Omental fat pad (tissue), 4 donors: ENCODE data around the gene MAP2K1. TPM values are rescaled to one million over a fixed set of nuclear protein-coding genes. Genes with fewer than 3 reads are reported as not detected.

Source experiments
- ATAC-seq: fragments of 150-250 bp; one replicate; pipeline ENCODE4 v1.9.1; 2016; ENCODE audit warnings: mild to moderate bottlenecking, moderate library complexity; ENCODE audit not compliant: low FRiP score
- DNase-seq: peaks from one replicate; pipeline ENCODE4 v3.0.0-alpha.2; 2019; ENCODE audit warnings: low spot score
- total RNA-seq, 4 donors: library from RNA; depleted of rRNA; stranded (reverse); fragments of >200 nt; gene quantifications; one replicate each; pipeline ENCODE4 v1.1.0, GENCODE V29; 2016
- TF ChIP-seq, protein P1 (sequence below), 3 donors: fragments of 450-650 bp; IDR thresholded peaks; one replicate each; pipeline ENCODE4 v1.5.1; 2016 to 2017; ENCODE audit warnings: antibody characterized with exemption in 3 of 3, mild to moderate bottlenecking in 3 of 3, moderate library complexity in 2 of 3

Gene MAP2K1
- total RNA-seq, 4 donors from 2014 or later: 49.3 to 63.2 (median 59.6) TPM

- TF ChIP-seq, protein P1, sequence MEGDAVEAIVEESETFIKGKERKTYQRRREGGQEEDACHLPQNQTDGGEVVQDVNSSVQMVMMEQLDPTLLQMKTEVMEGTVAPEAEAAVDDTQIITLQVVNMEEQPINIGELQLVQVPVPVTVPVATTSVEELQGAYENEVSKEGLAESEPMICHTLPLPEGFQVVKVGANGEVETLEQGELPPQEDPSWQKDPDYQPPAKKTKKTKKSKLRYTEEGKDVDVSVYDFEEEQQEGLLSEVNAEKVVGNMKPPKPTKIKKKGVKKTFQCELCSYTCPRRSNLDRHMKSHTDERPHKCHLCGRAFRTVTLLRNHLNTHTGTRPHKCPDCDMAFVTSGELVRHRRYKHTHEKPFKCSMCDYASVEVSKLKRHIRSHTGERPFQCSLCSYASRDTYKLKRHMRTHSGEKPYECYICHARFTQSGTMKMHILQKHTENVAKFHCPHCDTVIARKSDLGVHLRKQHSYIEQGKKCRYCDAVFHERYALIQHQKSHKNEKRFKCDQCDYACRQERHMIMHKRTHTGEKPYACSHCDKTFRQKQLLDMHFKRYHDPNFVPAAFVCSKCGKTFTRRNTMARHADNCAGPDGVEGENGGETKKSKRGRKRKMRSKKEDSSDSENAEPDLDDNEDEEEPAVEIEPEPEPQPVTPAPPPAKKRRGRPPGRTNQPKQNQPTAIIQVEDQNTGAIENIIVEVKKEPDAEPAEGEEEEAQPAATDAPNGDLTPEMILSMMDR (IDR thresholded peaks at IDR 0.05): no peak
- DNase-seq: no peak
- ATAC-seq: no peak
Measured at GRCh38 chr15:66405007-66405406, 18.3 kb downstream of the MAP2K1 start.

DNA sequence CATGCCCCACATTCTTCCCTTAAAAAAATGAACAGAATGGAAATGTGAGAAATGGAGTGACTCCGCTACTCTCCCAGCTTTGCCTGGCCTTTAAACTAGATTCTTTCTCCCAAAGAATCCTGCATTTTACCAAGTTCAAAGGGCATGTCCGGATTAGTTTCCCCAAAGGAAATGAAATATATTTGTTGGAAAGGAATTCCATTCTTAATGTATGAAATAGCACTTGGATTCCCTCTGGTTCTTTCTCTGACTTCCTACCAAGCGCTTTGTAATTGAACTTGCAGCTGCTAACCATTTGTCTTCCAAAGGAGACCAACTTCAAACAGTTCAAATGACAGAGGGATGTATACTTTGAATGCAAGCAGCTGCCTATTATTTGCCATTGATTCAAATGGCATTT lies 18.9 kb downstream of the MAP2K1 start:
- no peak for ATAC-seq
- no peak for DNase-seq
- TF ChIP-seq, protein P1 (IDR thresholded peaks at IDR 0.05): no peak

DNA sequence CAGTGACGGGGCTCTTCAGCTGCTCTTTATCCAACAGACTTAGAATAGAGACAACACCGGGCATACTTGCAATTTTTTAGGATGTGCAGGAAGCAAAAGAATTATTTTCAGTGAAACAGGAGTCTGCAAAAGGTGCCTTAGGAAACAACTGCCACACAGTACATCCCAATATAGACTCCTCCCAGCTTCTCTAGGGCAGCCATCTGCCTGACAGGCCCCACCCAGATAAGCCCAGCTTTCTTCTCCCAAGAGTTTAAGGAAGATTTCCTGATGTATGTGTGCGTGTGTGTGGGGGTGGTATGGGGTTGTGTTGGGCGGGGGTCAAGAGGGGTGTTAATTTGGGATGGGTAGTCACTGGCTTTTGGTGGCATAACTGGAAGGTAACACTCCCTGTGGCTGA lies 21.5 kb downstream of the MAP2K1 start:
- TF ChIP-seq, protein P1 (IDR thresholded peaks at IDR 0.05): no peak
- DNase-seq (no peak), ATAC-seq (no peak)

- TF ChIP-seq, protein P1 (IDR thresholded peaks at IDR 0.05): no peak
- ATAC-seq (no peak), DNase-seq (no peak)
Measured at GRCh38 chr15:66408675-66409282, 22.1 kb downstream of the MAP2K1 start.

DNA sequence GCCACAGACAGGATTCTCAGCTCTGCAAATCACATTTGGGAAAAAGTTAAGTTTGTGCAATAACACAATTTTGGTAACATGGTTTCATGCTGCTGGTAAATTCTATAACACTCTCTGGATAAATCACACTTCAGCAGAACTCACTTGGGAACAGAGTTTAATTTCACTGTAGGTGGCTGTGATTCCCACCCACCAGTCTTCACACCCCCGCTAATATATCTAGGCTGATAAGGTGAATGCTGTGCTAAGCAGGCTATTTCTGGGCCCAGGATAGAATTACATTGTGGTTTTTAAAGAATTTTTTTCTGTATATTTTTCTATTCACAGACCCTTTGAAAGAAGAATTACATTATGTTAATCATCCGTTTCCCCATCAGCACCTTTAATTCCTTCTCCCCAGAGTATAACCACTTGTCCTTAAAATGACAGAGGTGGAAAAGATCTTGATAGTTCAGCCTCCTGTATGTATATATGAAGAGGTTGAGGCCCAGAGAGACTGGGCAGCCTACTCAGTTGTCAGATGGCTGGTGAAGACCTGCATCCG lies 22.9 kb downstream of the MAP2K1 start:
- TF ChIP-seq, protein P1 (IDR thresholded peaks at IDR 0.05): no peak
- DNase-seq: no peak
- ATAC-seq: no peak

DNA sequence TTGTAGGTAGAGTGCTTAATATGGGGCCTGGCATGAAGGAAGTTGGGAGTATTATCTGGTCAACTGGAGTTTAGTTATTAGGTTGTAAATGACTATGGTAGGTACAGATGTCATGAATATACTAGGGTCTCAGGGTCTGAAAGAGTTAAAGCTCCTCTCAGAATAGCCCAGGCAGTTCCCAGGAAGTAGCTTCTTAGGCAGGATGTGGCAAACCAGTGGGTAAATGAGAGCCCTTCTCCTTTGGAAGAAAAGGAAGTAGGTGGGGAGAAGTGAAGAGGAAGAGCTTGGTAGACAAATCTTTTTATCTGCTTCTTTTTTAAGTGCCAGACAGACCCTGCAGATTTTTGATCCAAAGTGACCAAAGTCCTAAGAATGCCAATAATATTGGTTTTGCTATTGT lies 24.5 kb downstream of the MAP2K1 start:
- TF ChIP-seq, protein P1 (IDR thresholded peaks at IDR 0.05): no peak
- DNase-seq (no peak), ATAC-seq (no peak)

GRCh38 chr15:66412220-66412619 lies 25.5 kb downstream of the MAP2K1 start:
- DNase-seq (no peak), ATAC-seq (no peak)
- TF ChIP-seq, protein P1 (IDR thresholded peaks at IDR 0.05): no peak
